A549 (cell line): ENCODE data around the gene MACROH2A2. TPM values are rescaled to one million over a fixed set of nuclear protein-coding genes. Genes with fewer than 3 reads are reported as not detected.

Source experiments
- ATAC-seq, 2 experiments: fragments of 200-7000 bp in 1 of 2; fragments of >200 bp in 1 of 2; cut with Nextera tagmentation in 1 of 2; cut with Tn5 transposase in 1 of 2; 3 replicates each; pipeline versions ENCODE4 v1.8.0 to v1.9.1; 2018 to 2020; ENCODE audit warnings: mild to moderate bottlenecking in 1 of 2, moderate library complexity in 1 of 2
- CTCF ChIA-PET: fragments of 300-600 bp; sonication (Branson Sonifier 250); formaldehyde crosslinking; extraction: SDS; loops from one replicate; lab custom pipeline; 2021; ENCODE audit warnings: antibody characterized with exemption, inconsistent platforms; lab: Yijun Ruan, JAX
- POLR2A ChIA-PET: fragments of 350-600 bp; formaldehyde crosslinking; extraction: SDS; loops from one replicate; lab custom pipeline; 2021; ENCODE audit warnings: antibody characterized with exemption, inconsistent platforms; lab: Yijun Ruan, JAX
- DNase-seq, 2 experiments: peaks; one replicate each; pipeline versions ENCODE4 v3.0.0 to v3.0.0-alpha.2; 2011 to 2016; ENCODE audit warnings: low read depth in 1 of 2, low spot score in 1 of 2
- FAIRE-seq: peaks from 2 replicates; lab custom pipeline; 2011; peaks lifted over from hg19 to GRCh38; lab: Jason Lieb, UNC
- H3K27ac ChIP-seq, 2 experiments: fragments of >200 bp; sonication (Bioruptor Twin); formaldehyde crosslinking; 3 replicates each; pipeline ENCODE4 v1.5.1; 2016 to 2017
- H3K4me1 ChIP-seq: fragments of >200 bp; sonication (Bioruptor Twin); formaldehyde crosslinking; 3 replicates; pipeline ENCODE4 v1.6.1; 2016
- H3K4me2 ChIP-seq: fragments of >200 bp; sonication (Bioruptor Twin); formaldehyde crosslinking; 3 replicates; pipeline ENCODE4 v1.6.1; 2016
- H3K4me3 ChIP-seq: fragments of >200 bp; sonication (Bioruptor Twin); formaldehyde crosslinking; 3 replicates; pipeline ENCODE4 v1.5.1; 2016
- H3K9me3 ChIP-seq: fragments of >200 bp; sonication (Bioruptor Twin); formaldehyde crosslinking; 3 replicates; pipeline ENCODE4 v1.6.1; 2016
- CEBPB ChIP-seq, 2 experiments: fragments of >200 bp in 1 of 2; sonication (Bioruptor Twin) in 1 of 2; formaldehyde crosslinking in 1 of 2; IDR thresholded peaks; 2 replicates each; pipeline ENCODE4 v1.6.1; 2012 to 2016
- CHD2 ChIP-seq: fragments of 150-350 bp; IDR thresholded peaks from 2 replicates; pipeline ENCODE4 v1.6.1; 2014; ENCODE audit warnings: low read length; ENCODE audit not compliant: partially characterized antibody
- CHD4 ChIP-seq: fragments of 200-600 bp; sonication (generic); IDR thresholded peaks from 2 replicates; pipeline ENCODE4 v1.6.1; 2016; ENCODE audit warnings: antibody characterized with exemption, mild to moderate bottlenecking, borderline replicate concordance
- EHMT2 ChIP-seq: fragments of 200-600 bp; sonication (generic); IDR thresholded peaks from 2 replicates; pipeline ENCODE4 v1.6.1; 2016; ENCODE audit warnings: antibody characterized with exemption, low read depth, mild to moderate bottlenecking, moderate library complexity
- EP300 ChIP-seq, 2 experiments: fragments of >200 bp; sonication (Bioruptor Twin); formaldehyde crosslinking; IDR thresholded peaks; 2 replicates in 1 of 2; 3 replicates in 1 of 2; pipeline ENCODE4 v1.6.1; 2016 to 2017
- ESRRA ChIP-seq: fragments of 150-350 bp; IDR thresholded peaks from 2 replicates; pipeline ENCODE4 v1.6.1; 2014; ENCODE audit warnings: mild to moderate bottlenecking, low read length, borderline replicate concordance
- FOXS1 ChIP-seq: fragments of 250-450 bp; sonication (Bioruptor Pico); IDR thresholded peaks from 2 replicates; pipeline ENCODE4 v1.5.0; 2020; ENCODE audit warnings: mild to moderate bottlenecking, moderate library complexity
- GATA3 ChIP-seq: IDR thresholded peaks from 2 replicates; pipeline ENCODE4 v1.6.1; 2012; ENCODE audit warnings: borderline replicate concordance
- HMGXB4 ChIP-seq: fragments of 250-450 bp; sonication (Bioruptor Pico); IDR thresholded peaks from 2 replicates; pipeline ENCODE4 v1.5.0; 2021; ENCODE audit warnings: mild to moderate bottlenecking, moderate library complexity, borderline replicate concordance
- HOXA7 ChIP-seq: fragments of 250-450 bp; sonication (Bioruptor Pico); IDR thresholded peaks from 2 replicates; pipeline ENCODE4 v1.5.0; 2020; ENCODE audit warnings: mild to moderate bottlenecking, moderate library complexity
- JUN ChIP-seq, 2 experiments: fragments of >200 bp; sonication (Bioruptor Twin); formaldehyde crosslinking; IDR thresholded peaks; 2 replicates in 1 of 2; 3 replicates in 1 of 2; pipeline ENCODE4 v1.6.1; 2016 to 2017
- MAFK ChIP-seq: fragments of 450-650 bp; IDR thresholded peaks from 2 replicates; pipeline ENCODE4 v1.6.1; 2014; ENCODE audit not compliant: partially characterized antibody
- MAX ChIP-seq: IDR thresholded peaks from 2 replicates; pipeline ENCODE4 v1.6.1; 2012
- MYC ChIP-seq: IDR thresholded peaks from 2 replicates; pipeline ENCODE4 v1.6.1; 2012; ENCODE audit warnings: mild to moderate bottlenecking, inconsistent platforms, low read length, improper control_type of control experiment, borderline replicate concordance
- NFE2L2 ChIP-seq: fragments of 150-350 bp; conservative IDR thresholded peaks from 2 replicates; pipeline ENCODE4 v1.6.1; 2014; ENCODE audit warnings: low read length
- NPAS2 ChIP-seq: fragments of 250-450 bp; sonication (Bioruptor Pico); IDR thresholded peaks from 2 replicates; pipeline ENCODE4 v1.8.0; 2022; ENCODE audit warnings: mild to moderate bottlenecking, moderate library complexity, borderline replicate concordance
- PHF8 ChIP-seq: fragments of 200-600 bp; sonication (generic); IDR thresholded peaks from 2 replicates; pipeline ENCODE4 v1.6.1; 2016; ENCODE audit warnings: low read depth, mild to moderate bottlenecking, antibody characterized with exemption, moderate library complexity, borderline replicate concordance
- POLR2A ChIP-seq: IDR thresholded peaks from 2 replicates; pipeline ENCODE4 v1.6.1; 2012; ENCODE audit warnings: mild to moderate bottlenecking, low read length
- POLR2AphosphoS2 ChIP-seq: conservative IDR thresholded peaks from 2 replicates; pipeline ENCODE4 v1.6.1; 2012; ENCODE audit warnings: low read length, improper control_type of control experiment, inconsistent platforms
- SMC3 ChIP-seq: fragments of >200 bp; sonication (Bioruptor Twin); formaldehyde crosslinking; IDR thresholded peaks from 3 replicates; pipeline ENCODE4 v1.6.1; 2018; ENCODE audit warnings: inconsistent platforms
- TFCP2L1 ChIP-seq: fragments of 250-450 bp; sonication (Bioruptor Pico); IDR thresholded peaks from 2 replicates; pipeline ENCODE4 v1.5.0; 2021; ENCODE audit warnings: mild to moderate bottlenecking
- USF2 ChIP-seq: fragments of 450-650 bp; IDR thresholded peaks from 2 replicates; pipeline ENCODE4 v1.6.1; 2014; ENCODE audit warnings: antibody characterized with exemption
- ZC3H11A ChIP-seq: fragments of 450-650 bp; IDR thresholded peaks from 2 replicates; pipeline ENCODE4 v1.6.1; 2014; ENCODE audit warnings: antibody characterized with exemption, mild to moderate bottlenecking
- ZFP36 ChIP-seq: fragments of 450-650 bp; IDR thresholded peaks from 2 replicates; pipeline ENCODE4 v1.6.1; 2014; ENCODE audit warnings: borderline replicate concordance; ENCODE audit not compliant: partially characterized antibody
- ZNF302 ChIP-seq: fragments of 250-450 bp; sonication (Bioruptor Pico); IDR thresholded peaks from 2 replicates; pipeline ENCODE4 v1.9.0; 2021; ENCODE audit warnings: inconsistent platforms, mild to moderate bottlenecking, moderate library complexity
- WGBS: methylation state at CpG from one replicate; pipeline ENCODE4 v1.1.6; 2017; ENCODE audit errors: missing lambda C conversion rate; 5-methylcytosine and 5-hydroxymethylcytosine counted together
- polyA plus RNA-seq, 4 experiments: library from polyadenylated mRNA; depleted of rRNA in 3 of 4; stranded (reverse); fragments of >200 nt; fragmentation: RNase III in 1 of 4; extraction: RNeasy Plus Mini Kit Qiagen cat#74134 plus additional on column Dnase treatment in 1 of 4; gene quantifications; 2 replicates in 3 of 4; 3 replicates in 1 of 4; pipeline ENCODE4 v1.2.3, GENCODE V29; 2011 to 2017
- TF ChIP-seq, protein P1 (sequence below): fragments of 250-450 bp; sonication (Bioruptor Pico); IDR thresholded peaks from 2 replicates; pipeline ENCODE4 v1.5.0; 2020; ENCODE audit warnings: low read depth, mild to moderate bottlenecking, moderate library complexity
- TF ChIP-seq, protein P2 (sequence below): fragments of 150-350 bp; IDR thresholded peaks from 2 replicates; pipeline ENCODE4 v1.6.1; 2014; ENCODE audit warnings: low read depth, mild to moderate bottlenecking, low read length
- TF ChIP-seq, protein P3 (sequence below): IDR thresholded peaks from 2 replicates; pipeline ENCODE4 v1.6.1; 2012
- TF ChIP-seq, protein P4 (sequence below): fragments of >200 bp; sonication (Bioruptor Twin); formaldehyde crosslinking; IDR thresholded peaks from 3 replicates; pipeline ENCODE4 v1.6.1; 2016
- TF ChIP-seq, protein P5 (sequence below): fragments of >200 bp; sonication (Bioruptor Twin); formaldehyde crosslinking; IDR thresholded peaks from 3 replicates; pipeline ENCODE4 v1.5.1; 2016

Gene MACROH2A2
- polyA plus RNA-seq, 2 of the 4 experiments (the other 2 are of a cell fraction): 22.2 to 29.6 TPM

GRCh38 chr10:70132098-70133029 is 79.7 kb downstream of the MACROH2A2 start, which contains the start of gene AIFM2:
TSS of gene AIFM2 (minus strand) at chr10:70132825. CDS start at chr10:70124084, 8,741 bp downstream.
- FAIRE-seq (no peak), ATAC-seq (peak; percentile 74 to 86), DNase-seq (peak; percentile 83 to 92)
- ChIA-PET CTCF (interaction anchor here (1.3 to 4.8 kb wide), 5 partner anchors 9 to 32 kb away, joined by 4 to 31 read pairs (median 9); partner anchors contain the start of gene TYSND1), POLR2A (interaction anchor here (0.6 kb wide), 1 partner anchor 14 kb away, joined by 5 read pairs; the partner anchor contains the start of gene TYSND1)
- Histone ChIP-seq H3K9me3 (no peaks in the 10 kb centered on the region), H3K4me3 (peak within 1 kb of the TSS; percentile 83), H3K27ac (peak within 1 kb of the TSS; percentile 92 to 94), H3K4me2 (peak within 1 kb of the TSS; percentile 71), H3K4me1 (peaks cover 28% of the 10 kb centered on the region)
- 1% methylated on average over 23 of the region's 80 CpGs for WGBS
- TF ChIP-seq NPAS2 (CRISPR knock-in tag): no peak
- peak; percentile 77 for TF ChIP-seq PHF8
- no peak for TF ChIP-seq CHD4
- TF ChIP-seq CHD2: no peak
- TF ChIP-seq SMC3: no peak
- TF ChIP-seq, protein P1, sequence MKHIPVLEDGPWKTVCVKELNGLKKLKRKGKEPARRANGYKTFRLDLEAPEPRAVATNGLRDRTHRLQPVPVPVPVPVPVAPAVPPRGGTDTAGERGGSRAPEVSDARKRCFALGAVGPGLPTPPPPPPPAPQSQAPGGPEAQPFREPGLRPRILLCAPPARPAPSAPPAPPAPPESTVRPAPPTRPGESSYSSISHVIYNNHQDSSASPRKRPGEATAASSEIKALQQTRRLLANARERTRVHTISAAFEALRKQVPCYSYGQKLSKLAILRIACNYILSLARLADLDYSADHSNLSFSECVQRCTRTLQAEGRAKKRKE (CRISPR knock-in tag): no peak
- TF ChIP-seq POLR2A: peak; percentile 29
- TF ChIP-seq, protein P2, sequence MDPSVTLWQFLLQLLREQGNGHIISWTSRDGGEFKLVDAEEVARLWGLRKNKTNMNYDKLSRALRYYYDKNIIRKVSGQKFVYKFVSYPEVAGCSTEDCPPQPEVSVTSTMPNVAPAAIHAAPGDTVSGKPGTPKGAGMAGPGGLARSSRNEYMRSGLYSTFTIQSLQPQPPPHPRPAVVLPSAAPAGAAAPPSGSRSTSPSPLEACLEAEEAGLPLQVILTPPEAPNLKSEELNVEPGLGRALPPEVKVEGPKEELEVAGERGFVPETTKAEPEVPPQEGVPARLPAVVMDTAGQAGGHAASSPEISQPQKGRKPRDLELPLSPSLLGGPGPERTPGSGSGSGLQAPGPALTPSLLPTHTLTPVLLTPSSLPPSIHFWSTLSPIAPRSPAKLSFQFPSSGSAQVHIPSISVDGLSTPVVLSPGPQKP: no peak
- 0 out of 2 replicates have a peak, but pooled peaks have one; percentile 36 for TF ChIP-seq MYC
- TF ChIP-seq HMGXB4 (CRISPR knock-in tag): peak; percentile 65; the same call in 1 of the 2 replicates
- 0 out of 2 replicates have a peak, but pooled peaks have one; percentile 14 for TF ChIP-seq GATA3
- peak; percentile 83 for TF ChIP-seq NFE2L2
- TF ChIP-seq CEBPB (IDR thresholded peaks at IDR 0.05): no peak
- TF ChIP-seq EP300 (IDR thresholded peaks at IDR 0.05): no peak
- TF ChIP-seq ZC3H11A: no peak
- TF ChIP-seq ZFP36: no peak
- TF ChIP-seq, protein P3, sequence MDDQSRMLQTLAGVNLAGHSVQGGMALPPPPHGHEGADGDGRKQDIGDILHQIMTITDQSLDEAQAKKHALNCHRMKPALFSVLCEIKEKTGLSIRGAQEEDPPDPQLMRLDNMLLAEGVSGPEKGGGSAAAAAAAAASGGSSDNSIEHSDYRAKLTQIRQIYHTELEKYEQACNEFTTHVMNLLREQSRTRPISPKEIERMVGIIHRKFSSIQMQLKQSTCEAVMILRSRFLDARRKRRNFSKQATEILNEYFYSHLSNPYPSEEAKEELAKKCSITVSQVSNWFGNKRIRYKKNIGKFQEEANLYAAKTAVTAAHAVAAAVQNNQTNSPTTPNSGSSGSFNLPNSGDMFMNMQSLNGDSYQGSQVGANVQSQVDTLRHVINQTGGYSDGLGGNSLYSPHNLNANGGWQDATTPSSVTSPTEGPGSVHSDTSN: no peak
- peak; percentile 96 for TF ChIP-seq ESRRA
- TF ChIP-seq HOXA7: no peak
- no peak for TF ChIP-seq POLR2AphosphoS2
- no peak for TF ChIP-seq USF2
- peak; percentile 85 for TF ChIP-seq MAX
- no peak for TF ChIP-seq FOXS1 (CRISPR knock-in tag)
- TF ChIP-seq, protein P4, sequence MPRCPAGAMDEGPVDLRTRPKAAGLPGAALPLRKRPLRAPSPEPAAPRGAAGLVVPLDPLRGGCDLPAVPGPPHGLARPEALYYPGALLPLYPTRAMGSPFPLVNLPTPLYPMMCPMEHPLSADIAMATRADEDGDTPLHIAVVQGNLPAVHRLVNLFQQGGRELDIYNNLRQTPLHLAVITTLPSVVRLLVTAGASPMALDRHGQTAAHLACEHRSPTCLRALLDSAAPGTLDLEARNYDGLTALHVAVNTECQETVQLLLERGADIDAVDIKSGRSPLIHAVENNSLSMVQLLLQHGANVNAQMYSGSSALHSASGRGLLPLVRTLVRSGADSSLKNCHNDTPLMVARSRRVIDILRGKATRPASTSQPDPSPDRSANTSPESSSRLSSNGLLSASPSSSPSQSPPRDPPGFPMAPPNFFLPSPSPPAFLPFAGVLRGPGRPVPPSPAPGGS: peak; percentile 66; the same call in 2 of the 3 replicates
- TF ChIP-seq, protein P5, sequence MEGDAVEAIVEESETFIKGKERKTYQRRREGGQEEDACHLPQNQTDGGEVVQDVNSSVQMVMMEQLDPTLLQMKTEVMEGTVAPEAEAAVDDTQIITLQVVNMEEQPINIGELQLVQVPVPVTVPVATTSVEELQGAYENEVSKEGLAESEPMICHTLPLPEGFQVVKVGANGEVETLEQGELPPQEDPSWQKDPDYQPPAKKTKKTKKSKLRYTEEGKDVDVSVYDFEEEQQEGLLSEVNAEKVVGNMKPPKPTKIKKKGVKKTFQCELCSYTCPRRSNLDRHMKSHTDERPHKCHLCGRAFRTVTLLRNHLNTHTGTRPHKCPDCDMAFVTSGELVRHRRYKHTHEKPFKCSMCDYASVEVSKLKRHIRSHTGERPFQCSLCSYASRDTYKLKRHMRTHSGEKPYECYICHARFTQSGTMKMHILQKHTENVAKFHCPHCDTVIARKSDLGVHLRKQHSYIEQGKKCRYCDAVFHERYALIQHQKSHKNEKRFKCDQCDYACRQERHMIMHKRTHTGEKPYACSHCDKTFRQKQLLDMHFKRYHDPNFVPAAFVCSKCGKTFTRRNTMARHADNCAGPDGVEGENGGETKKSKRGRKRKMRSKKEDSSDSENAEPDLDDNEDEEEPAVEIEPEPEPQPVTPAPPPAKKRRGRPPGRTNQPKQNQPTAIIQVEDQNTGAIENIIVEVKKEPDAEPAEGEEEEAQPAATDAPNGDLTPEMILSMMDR: no peak
- no peak for TF ChIP-seq ZNF302
- 0 out of 2 replicates have a peak, but pooled peaks have one; percentile 27 for TF ChIP-seq TFCP2L1 (CRISPR knock-in tag)
- TF ChIP-seq MAFK: peak; percentile 97
- TF ChIP-seq JUN (IDR thresholded peaks at IDR 0.05): peak; percentile 66 to 86; a peak in 4 of 5 replicates
- TF ChIP-seq EHMT2: no peak
